Mucosa of descending colon (tissue), 3 donors: Measurements from ENCODE around the gene CTU2. TPM values are rescaled to one million over a fixed set of nuclear protein-coding genes. Genes with fewer than 3 reads are reported as not detected.

Experiments used
- ATAC-seq: fragments of 200-7000 bp; cut with Tn5 transposase; one replicate; pipeline ENCODE4 v1.9.1; 2020; ENCODE audit warnings: mild to moderate bottlenecking, moderate library complexity
- DNase-seq, 3 donors: peaks; one replicate each; pipeline ENCODE4 v3.0.0-alpha.2; 2020
- H3K36me3 ChIP-seq: fragments of 200-600 bp; one replicate; pipeline ENCODE4 v1.8.0; 2021; ENCODE audit warnings: low read depth, mild to moderate bottlenecking
- H3K4me1 ChIP-seq: fragments of 200-600 bp; one replicate; pipeline ENCODE4 v1.8.0; 2021; ENCODE audit warnings: low read depth, mild to moderate bottlenecking
- H3K4me3 ChIP-seq: fragments of 200-600 bp; one replicate; pipeline ENCODE4 v1.8.0; 2021; ENCODE audit warnings: mild to moderate bottlenecking
- H3K9me3 ChIP-seq: fragments of 200-600 bp; one replicate; pipeline ENCODE4 v1.8.0; 2021; ENCODE audit warnings: mild to moderate bottlenecking
- CTCF ChIP-seq: fragments of 200-600 bp; IDR thresholded peaks from one replicate; pipeline ENCODE4 v1.8.0; 2022; ENCODE audit warnings: antibody characterized with exemption, mild to moderate bottlenecking
- intact Hi-C, 2 donors: fragments of 100-400 bp; cut with DNase I in 1 of 2; cut with micrococcal nuclease in 1 of 2; formaldehyde crosslinking; loops; one replicate each; pipeline versions ENCODE4 v1.11.0 to v1.11.1; 2022; cut with DNase I, micrococcal nuclease
- total RNA-seq, 3 donors: library from RNA; stranded (reverse); fragmentation: NEBNext Ultra II Directional in 2 of 3; extraction: Animal tissue kit (Norgen Biotek cat#: 25700) in 2 of 3; gene quantifications; one replicate each; pipeline versions ENCODE4 v1.2.1 to v1.2.4, GENCODE V29; 2021 to 2023
- donor health status: DM: no; HTN: no; CAD: no; lungs with moderate emphysema.
- donor health status: DM: no; HTN: no; CAD: no.
- donor health status: DM: no; HTN: yes; CAD: no.

CTU2 gene
- total RNA-seq, 3 donors from 2014 or later, result 9.6 to 16.1 (median 13.6) TPM

GRCh38 chr16:88687676-88688012 is 18.7 kb upstream of the CTU2 start:
- no peak overlapping the region for H3K4me3 ChIP-seq
- no peak for TF ChIP-seq CTCF
- no peaks in the 10 kb centered on the region for H3K36me3 ChIP-seq
- intact Hi-C loops, result no loop called here
- no peaks in the 10 kb centered on the region for H3K9me3 ChIP-seq
- DNase-seq, result no peak
- no peak for ATAC-seq
- H3K4me1 ChIP-seq, result peaks cover 21% of the 10 kb centered on the region

- TF ChIP-seq CTCF, result no peak
- ATAC-seq, result peak; percentile 25
- DNase-seq, result peak in 2 of 3 donors; percentile 61 to 73
- intact Hi-C loops, result no loop called here
- no peak overlapping the region for H3K4me3 ChIP-seq
- no peaks in the 10 kb centered on the region for H3K36me3 ChIP-seq
- no peaks in the 10 kb centered on the region for H3K9me3 ChIP-seq
- H3K4me1 ChIP-seq, result peaks cover 22% of the 10 kb centered on the region
These were observed 18.1 kb upstream of the CTU2 start for GRCh38 chr16:88688013-88688778.

GRCh38 chr16:88690341-88691128 is 15.8 kb upstream of the CTU2 start:
- no peak for ATAC-seq
- intact Hi-C loops, result no loop called here
- peaks cover 22% of the 10 kb centered on the region for H3K4me1 ChIP-seq
- no peaks in the 10 kb centered on the region for H3K36me3 ChIP-seq
- DNase-seq, result no peak
- no peak overlapping the region for H3K4me3 ChIP-seq
- no peaks in the 10 kb centered on the region for H3K9me3 ChIP-seq
- no peak for TF ChIP-seq CTCF

- Histone ChIP-seq H3K4me1 (peaks cover 22% of the 10 kb centered on the region), H3K36me3 (no peaks in the 10 kb centered on the region), H3K4me3 (no peak overlapping the region), H3K9me3 (no peaks in the 10 kb centered on the region)
- ATAC-seq (no peak), DNase-seq (peak in 1 of 3 donors; percentile 57)
- TF ChIP-seq CTCF, result no peak
- intact Hi-C loops, result no loop called here
These were observed 15.0 kb upstream of the CTU2 start for GRCh38 chr16:88691129-88691813.

- intact Hi-C loops, result no loop called here
- Histone ChIP-seq H3K4me1 (peaks cover 18% of the 10 kb centered on the region), H3K9me3 (no peaks in the 10 kb centered on the region), H3K36me3 (no peaks in the 10 kb centered on the region), H3K4me3 (no peak overlapping the region)
- peak in 2 of 3 donors; percentile 54 to 73 for DNase-seq
- peak; percentile 50 for ATAC-seq
- no peak for TF ChIP-seq CTCF
These were observed 14.3 kb upstream of the CTU2 start for GRCh38 chr16:88691924-88692560.
